Upper lobe of right lung (tissue), 1 donor: ENCODE data around the gene RPL37A. TPM values are rescaled to one million over a fixed set of nuclear protein-coding genes. Genes with fewer than 3 reads are reported as not detected.

Source experiments
- ATAC-seq: fragments of 200-7000 bp; cut with Tn5 transposase; one replicate; pipeline ENCODE4 v1.9.1; 2020; ENCODE audit warnings: mild to moderate bottlenecking, moderate library complexity
- DNase-seq: peaks from one replicate; pipeline ENCODE4 v3.0.0-alpha.2; 2020
- H3K27ac ChIP-seq: fragments of 200-600 bp; one replicate; pipeline ENCODE4 v1.8.0; 2022
- H3K27me3 ChIP-seq: fragments of 200-600 bp; one replicate; pipeline ENCODE4 v1.8.0; 2022; ENCODE audit warnings: mild to moderate bottlenecking
- H3K36me3 ChIP-seq: fragments of 200-600 bp; one replicate; pipeline ENCODE4 v1.8.0; 2022
- H3K4me1 ChIP-seq: fragments of 200-600 bp; one replicate; pipeline ENCODE4 v1.8.0; 2022
- H3K4me3 ChIP-seq: fragments of 200-600 bp; one replicate; pipeline ENCODE4 v1.8.0; 2022; ENCODE audit warnings: mild to moderate bottlenecking
- H3K9me3 ChIP-seq: fragments of 200-600 bp; one replicate; pipeline ENCODE4 v1.8.0; 2022
- intact Hi-C: fragments of 100-400 bp; cut with DNase I; formaldehyde crosslinking; loops from one replicate; pipeline ENCODE4 v1.11.0; 2022
- total RNA-seq: library from RNA; stranded (reverse); fragmentation: NEBNext Ultra II Directional; extraction: Animal tissue kit (Norgen Biotek cat#: 25700); gene quantifications from one replicate; pipeline ENCODE4 v1.2.1, GENCODE V29; 2021
- TF ChIP-seq, protein P1 (sequence below): fragments of 200-600 bp; IDR thresholded peaks from one replicate; pipeline ENCODE4 v1.8.0; 2022; ENCODE audit warnings: antibody characterized with exemption
- donor health status: DM: no; HTN: yes; CAD: no; lungs with severe emphysema.

Gene RPL37A
- total RNA-seq, 1 donor from 2014 or later = 1,932 TPM

DNA sequence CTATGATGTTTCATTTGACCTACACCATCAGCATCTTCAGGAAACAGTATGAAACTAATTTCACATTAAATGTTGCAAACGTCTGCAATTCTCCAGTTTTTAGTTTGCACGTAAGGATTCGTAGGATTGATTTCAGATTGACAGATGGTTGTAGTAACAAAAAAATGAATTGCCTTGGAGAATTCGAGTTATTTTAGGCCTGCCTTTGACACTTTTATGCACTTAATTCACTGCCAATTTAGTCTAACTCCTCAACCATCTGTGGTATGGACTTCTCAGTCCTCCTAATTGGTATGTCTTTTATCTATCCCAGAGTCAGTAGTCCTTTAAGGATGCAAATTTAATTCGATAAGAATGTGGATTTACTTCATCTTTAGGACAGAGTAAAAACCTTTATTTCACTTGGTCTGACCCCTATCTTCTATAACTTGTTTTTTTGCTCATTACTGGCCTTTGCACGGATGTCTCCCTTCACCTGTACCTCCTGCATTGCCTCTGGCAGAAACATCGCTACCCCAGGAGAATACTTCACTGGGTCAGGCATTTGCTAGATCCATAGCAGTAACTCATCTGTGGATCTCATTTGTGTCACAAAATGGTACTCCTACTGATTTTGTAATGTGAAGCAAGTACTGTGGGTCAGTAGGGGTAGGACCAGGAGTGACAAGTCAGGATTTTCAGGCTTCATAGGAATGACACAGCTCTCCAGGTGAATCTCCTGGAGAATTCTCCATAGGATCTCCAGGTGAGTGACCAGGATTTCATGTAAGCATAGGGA is 3.9 kb downstream of the RPL37A start:
- no peaks in the 10 kb centered on the region for H3K9me3 ChIP-seq
- intact Hi-C loops = no loop called here
- H3K27ac ChIP-seq = no peak overlapping the region
- DNase-seq = no peak
- no peak for ATAC-seq
- H3K36me3 ChIP-seq = peaks cover 65% of the 10 kb centered on the region
- H3K4me3 ChIP-seq = no peak overlapping the region
- TF ChIP-seq, protein P1, sequence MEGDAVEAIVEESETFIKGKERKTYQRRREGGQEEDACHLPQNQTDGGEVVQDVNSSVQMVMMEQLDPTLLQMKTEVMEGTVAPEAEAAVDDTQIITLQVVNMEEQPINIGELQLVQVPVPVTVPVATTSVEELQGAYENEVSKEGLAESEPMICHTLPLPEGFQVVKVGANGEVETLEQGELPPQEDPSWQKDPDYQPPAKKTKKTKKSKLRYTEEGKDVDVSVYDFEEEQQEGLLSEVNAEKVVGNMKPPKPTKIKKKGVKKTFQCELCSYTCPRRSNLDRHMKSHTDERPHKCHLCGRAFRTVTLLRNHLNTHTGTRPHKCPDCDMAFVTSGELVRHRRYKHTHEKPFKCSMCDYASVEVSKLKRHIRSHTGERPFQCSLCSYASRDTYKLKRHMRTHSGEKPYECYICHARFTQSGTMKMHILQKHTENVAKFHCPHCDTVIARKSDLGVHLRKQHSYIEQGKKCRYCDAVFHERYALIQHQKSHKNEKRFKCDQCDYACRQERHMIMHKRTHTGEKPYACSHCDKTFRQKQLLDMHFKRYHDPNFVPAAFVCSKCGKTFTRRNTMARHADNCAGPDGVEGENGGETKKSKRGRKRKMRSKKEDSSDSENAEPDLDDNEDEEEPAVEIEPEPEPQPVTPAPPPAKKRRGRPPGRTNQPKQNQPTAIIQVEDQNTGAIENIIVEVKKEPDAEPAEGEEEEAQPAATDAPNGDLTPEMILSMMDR = no peak
- no peaks in the 10 kb centered on the region for H3K27me3 ChIP-seq
- H3K4me1 ChIP-seq = peaks cover 15% of the 10 kb centered on the region

DNA sequence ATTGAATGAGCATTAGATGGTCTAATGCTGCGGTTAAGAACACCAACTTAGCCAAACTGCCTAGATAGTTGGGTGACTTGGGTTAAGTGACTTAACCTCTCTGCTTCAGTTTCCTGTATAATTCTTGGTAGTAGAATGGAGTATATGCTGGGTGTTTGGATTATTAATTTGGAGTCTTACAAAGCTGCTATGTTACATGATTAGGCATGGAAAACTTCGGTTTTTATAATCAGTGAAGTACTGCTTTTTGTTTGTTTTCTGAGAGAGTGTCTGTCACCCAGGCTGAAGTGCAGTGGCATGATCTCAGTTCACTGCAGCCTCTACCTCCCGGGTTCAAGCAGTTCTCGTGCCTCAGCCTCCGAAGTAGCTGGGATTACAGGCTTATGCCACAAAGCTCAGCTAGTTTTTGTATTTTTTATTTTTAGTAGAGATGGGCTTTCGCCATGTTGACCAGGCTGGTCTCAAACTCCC is 4.5 kb downstream of the RPL37A start:
- DNase-seq = no peak
- no peak for ATAC-seq
- H3K9me3 ChIP-seq = no peaks in the 10 kb centered on the region
- TF ChIP-seq, protein P1 = no peak
- intact Hi-C loops = no loop called here
- no peak overlapping the region for H3K27ac ChIP-seq
- H3K36me3 ChIP-seq = peaks cover 65% of the 10 kb centered on the region
- no peaks in the 10 kb centered on the region for H3K27me3 ChIP-seq
- H3K4me1 ChIP-seq = peaks cover 15% of the 10 kb centered on the region
- no peak overlapping the region for H3K4me3 ChIP-seq

DNA sequence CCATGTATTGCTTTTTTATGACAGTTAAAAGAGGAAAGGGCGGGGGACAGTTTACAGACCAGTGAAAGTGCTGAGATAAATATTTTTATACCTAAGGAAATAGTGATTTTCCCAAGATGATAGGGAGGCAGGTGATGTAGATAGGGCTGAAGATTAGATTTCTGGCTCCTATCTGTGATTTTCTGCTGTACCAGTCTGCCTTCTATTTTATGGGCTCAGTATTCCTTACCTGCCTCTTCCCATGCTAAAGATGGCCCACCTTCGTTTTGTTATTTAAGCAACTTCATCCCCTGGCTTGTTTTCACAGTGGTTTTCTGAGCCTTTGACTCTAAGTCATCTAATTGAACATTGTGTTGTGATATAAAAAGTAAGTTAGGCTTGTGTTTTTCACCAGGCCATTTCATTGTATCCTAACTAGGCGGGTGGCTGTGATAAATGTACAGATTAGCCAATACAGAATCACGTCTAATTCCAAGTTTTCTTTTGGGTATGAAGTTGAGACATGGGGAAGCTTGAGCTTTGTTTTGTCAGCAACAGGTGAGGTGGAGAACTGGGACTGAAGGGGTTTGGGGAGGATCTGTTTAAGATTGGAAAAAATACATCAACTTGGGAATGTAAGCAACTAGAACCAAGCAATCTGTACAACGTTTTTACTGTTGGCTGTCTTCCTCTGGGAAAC is 5.2 kb downstream of the RPL37A start:
- peaks cover 65% of the 10 kb centered on the region for H3K36me3 ChIP-seq
- ATAC-seq = no peak
- no peak overlapping the region for H3K4me3 ChIP-seq

DNA sequence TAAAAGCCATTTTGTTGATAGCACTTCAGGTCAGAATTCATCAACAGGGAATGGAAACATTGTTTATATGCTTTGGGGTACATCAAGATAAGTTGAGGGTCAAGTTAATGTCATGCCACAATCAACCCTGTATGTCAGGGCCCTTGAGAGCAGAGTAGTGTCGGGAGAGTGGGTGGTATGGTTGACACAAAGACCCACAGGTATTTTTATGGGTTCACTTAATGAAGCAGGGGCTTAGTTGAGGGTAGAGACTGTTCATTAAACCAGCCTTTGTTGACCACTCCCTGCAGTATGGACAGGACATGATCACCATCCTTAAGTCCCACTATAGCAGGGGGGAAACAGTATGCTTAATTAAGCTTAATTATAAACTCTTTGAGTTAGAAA is 5.7 kb downstream of the RPL37A start:
- Histone ChIP-seq H3K27ac (no peak overlapping the region), H3K4me1 (peaks cover 15% of the 10 kb centered on the region), H3K27me3 (no peaks in the 10 kb centered on the region), H3K36me3 (peaks cover 65% of the 10 kb centered on the region), H3K9me3 (no peaks in the 10 kb centered on the region), H3K4me3 (no peak overlapping the region)
- ATAC-seq (no peak), DNase-seq (no peak)
- TF ChIP-seq, protein P1 = no peak
- intact Hi-C loops = no loop called here

More for the DNA sequence above, 5.2 kb downstream of the RPL37A start:
- TF ChIP-seq, protein P1 = no peak
- Histone ChIP-seq H3K27ac (no peak overlapping the region), H3K4me1 (peaks cover 15% of the 10 kb centered on the region), H3K27me3 (no peaks in the 10 kb centered on the region), H3K9me3 (no peaks in the 10 kb centered on the region)
- intact Hi-C loops = no loop called here
- DNase-seq = no peak

DNA sequence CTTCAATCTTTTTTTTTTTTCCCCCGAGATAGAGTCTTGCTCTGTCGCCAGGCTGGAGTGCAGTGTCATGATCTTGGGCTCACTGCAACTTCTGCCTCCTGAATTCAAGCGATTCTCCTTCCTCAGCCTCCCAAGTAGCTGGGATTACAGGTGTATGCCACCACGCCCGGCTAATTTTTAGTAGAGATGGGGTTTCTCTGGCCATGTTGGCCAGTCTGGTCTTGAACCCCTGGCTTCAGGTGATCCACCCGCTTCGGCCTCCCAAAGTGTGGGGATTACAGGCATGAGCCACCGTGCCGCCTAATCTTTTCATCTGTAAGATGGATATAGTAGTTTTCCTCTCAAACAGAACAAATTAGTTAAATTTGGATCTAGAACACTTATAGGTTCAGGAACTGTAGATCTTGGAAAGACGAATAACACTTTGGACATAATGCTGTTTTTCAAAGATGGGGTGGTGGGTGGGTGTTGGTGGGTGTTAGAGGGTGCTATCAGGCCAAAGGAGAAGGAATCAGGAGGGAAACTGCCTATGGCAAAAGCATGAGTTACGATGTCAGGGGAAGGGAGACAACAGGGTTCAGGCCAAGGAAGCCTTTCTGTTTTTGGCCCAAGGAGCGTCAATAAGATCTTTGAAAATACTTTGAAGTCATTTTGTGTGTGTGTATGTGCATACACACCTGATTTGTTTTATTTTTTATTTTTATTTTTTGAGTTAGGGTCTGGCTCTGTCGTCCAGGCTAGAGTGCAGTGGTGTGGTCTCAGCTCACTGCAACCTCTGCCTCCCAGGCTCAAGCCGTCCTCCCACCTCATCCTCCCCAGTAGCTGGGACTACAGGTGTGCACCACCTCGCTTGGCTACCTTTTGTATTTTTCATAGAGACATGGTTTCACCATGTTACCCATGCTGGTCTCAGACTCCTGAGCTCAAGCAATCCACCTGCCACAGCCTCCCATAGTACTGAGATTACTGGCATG is 6.8 kb downstream of the RPL37A start:
- DNase-seq = no peak

More for the DNA sequence above, 6.8 kb downstream of the RPL37A start:
- Histone ChIP-seq H3K36me3 (peaks cover 57% of the 10 kb centered on the region), H3K27ac (no peak overlapping the region), H3K27me3 (no peaks in the 10 kb centered on the region), H3K4me3 (no peak overlapping the region), H3K4me1 (peaks cover 5% of the 10 kb centered on the region), H3K9me3 (no peaks in the 10 kb centered on the region)
- no peak for ATAC-seq
- intact Hi-C loops = no loop called here
- TF ChIP-seq, protein P1 = no peak
